Measurements from ENCODE around the gene GARIN5B. TPM values are rescaled to one million over a fixed set of nuclear protein-coding genes. Genes with fewer than 3 reads are reported as not detected.
A peak's percentile ranks its signal among the peaks of the same experiment; 100 is the strongest.

GARIN5B gene
- total and polyA plus RNA-seq, 12 donors = not detected

- no peaks in the 10 kb centered on the region for H3K9me3 ChIP-seq
- no peak within 1 kb of the TSS for H3K27ac ChIP-seq
- no peak for DNase-seq
- H3K4me3 ChIP-seq = peak within 1 kb of the TSS in 7 of 10 donors; percentile 8 to 41 (median 30)
- peaks cover 3 to 22% (median 12%) of the 10 kb centered on the region in 9 donors for H3K4me1 ChIP-seq
- ATAC-seq = no peak
- no peak for TF ChIP-seq CTCF (IDR thresholded peaks at IDR 0.05)
- no peaks in the 10 kb centered on the region for H3K36me3 ChIP-seq
- H3K27me3 ChIP-seq = peaks cover 22 to 87% (median 79%) of the 10 kb centered on the region in 7 donors
- WGBS, 2 donors = 4 to 8% methylated on average over 27 to 30 of the region's 32 CpGs
- intact Hi-C loops (cut with DNase I) = loop anchor here in 1 of 10 donors (5.0 kb wide), 1 partner anchor 63 kb away; no protein-coding TSS in a partner anchor
Observed at GRCh38 chr19:55370305-55370988, 7.4 kb upstream of the GARIN5B start, which contains the start of gene IL11. Gene IL11 (minus strand): TSS chr19:55370463. CDS start chr19:55370310, 153 bp downstream.

GRCh38 chr19:55369653-55370304 is 6.7 kb upstream of the GARIN5B start:
- Histone ChIP-seq H3K27me3 (peaks cover 22 to 84% (median 75%) of the 10 kb centered on the region in 7 donors), H3K9me3 (no peaks in the 10 kb centered on the region), H3K36me3 (no peaks in the 10 kb centered on the region), H3K4me1 (peaks cover 3 to 22% (median 12%) of the 10 kb centered on the region in 9 donors), H3K27ac (no peak overlapping the region), H3K4me3 (peak overlapping the region in 7 of 10 donors; percentile 8 to 41 (median 23))
- intact Hi-C loops (cut with DNase I) = loop anchor here in 1 of 10 donors (5.0 kb wide), 1 partner anchor 62 kb away; no protein-coding TSS in a partner anchor
- TF ChIP-seq CTCF (IDR thresholded peaks at IDR 0.05) = no peak
- DNase-seq = no peak
- peak in 2 of 8 donors; percentile 10 to 38 for ATAC-seq
- 1% methylated on average over 38 to 51 of the region's 59 CpGs for WGBS, 2 donors

GRCh38 chr19:55368701-55369563 is 5.9 kb upstream of the GARIN5B start:
- no peak for DNase-seq
- peak overlapping the region in 4 of 10 donors; percentile 20 to 30 (median 26) for H3K4me3 ChIP-seq
- intact Hi-C loops (cut with DNase I) = no loop called here

More at GRCh38 chr19:55368701-55369563, 5.9 kb upstream of the GARIN5B start:
- Histone ChIP-seq H3K36me3 (no peaks in the 10 kb centered on the region), H3K4me1 (peaks cover 3 to 18% (median 10%) of the 10 kb centered on the region in 9 donors), H3K9me3 (no peaks in the 10 kb centered on the region), H3K27ac (no peak overlapping the region), H3K27me3 (peaks cover 22 to 75% (median 67%) of the 10 kb centered on the region in 7 donors)
- 9% methylated on average over 39 to 54 of the region's 54 CpGs for WGBS, 2 donors
- TF ChIP-seq CTCF (IDR thresholded peaks at IDR 0.05) = no peak
- ATAC-seq = peak in 7 of 8 donors; percentile 46 to 78 (median 57)

All from heart right ventricle (tissue), 16 donors.